ENCODE measurements around the gene BTG4.

DNA sequence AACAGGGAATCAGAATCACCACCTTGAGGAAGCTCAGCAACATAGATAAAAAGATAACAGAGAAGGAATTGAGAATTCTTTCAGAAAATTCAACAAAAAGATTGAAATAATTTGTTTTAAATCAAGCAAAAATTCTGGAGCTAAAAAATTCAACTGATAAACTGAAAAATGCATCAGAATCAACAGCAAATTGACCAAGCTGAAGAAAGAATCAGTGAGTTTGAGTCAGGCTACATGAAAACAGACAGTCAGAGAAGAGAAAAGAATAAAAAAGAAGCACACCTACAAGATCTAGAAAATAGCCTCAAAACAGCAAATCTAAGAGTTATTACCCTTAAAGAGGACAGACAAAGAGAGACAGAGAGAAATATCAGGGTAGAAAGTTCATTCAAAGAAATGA, 28.8 kb downstream of the BTG4 start:
- TF ChIP-seq, protein P1, sequence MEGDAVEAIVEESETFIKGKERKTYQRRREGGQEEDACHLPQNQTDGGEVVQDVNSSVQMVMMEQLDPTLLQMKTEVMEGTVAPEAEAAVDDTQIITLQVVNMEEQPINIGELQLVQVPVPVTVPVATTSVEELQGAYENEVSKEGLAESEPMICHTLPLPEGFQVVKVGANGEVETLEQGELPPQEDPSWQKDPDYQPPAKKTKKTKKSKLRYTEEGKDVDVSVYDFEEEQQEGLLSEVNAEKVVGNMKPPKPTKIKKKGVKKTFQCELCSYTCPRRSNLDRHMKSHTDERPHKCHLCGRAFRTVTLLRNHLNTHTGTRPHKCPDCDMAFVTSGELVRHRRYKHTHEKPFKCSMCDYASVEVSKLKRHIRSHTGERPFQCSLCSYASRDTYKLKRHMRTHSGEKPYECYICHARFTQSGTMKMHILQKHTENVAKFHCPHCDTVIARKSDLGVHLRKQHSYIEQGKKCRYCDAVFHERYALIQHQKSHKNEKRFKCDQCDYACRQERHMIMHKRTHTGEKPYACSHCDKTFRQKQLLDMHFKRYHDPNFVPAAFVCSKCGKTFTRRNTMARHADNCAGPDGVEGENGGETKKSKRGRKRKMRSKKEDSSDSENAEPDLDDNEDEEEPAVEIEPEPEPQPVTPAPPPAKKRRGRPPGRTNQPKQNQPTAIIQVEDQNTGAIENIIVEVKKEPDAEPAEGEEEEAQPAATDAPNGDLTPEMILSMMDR (IDR thresholded peaks at IDR 0.05; ENCODE audit: extremely low read depth in 1 of 2, insufficient read depth in 1 of 2, low read depth in 1 of 2, low read length in 2 of 2) = no peak
- no peak for TF ChIP-seq EZH2 (IDR thresholded peaks at IDR 0.05; ENCODE audit: borderline replicate concordance, low read depth, low read length, severe bottlenecking)
- TF ChIP-seq POLR2A (IDR thresholded peaks at IDR 0.05; ENCODE audit: low read depth, low read length) = no peak
- TF ChIP-seq POLR2AphosphoS5 (IDR thresholded peaks at IDR 0.05; ENCODE audit: insufficient read depth, low read depth, low read length) = no peak
- TF ChIP-seq, protein P2, sequence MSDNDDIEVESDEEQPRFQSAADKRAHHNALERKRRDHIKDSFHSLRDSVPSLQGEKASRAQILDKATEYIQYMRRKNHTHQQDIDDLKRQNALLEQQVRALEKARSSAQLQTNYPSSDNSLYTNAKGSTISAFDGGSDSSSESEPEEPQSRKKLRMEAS (IDR thresholded peaks at IDR 0.05; ENCODE audit: insufficient read depth, insufficient read length) = no peak
- no peak for TF ChIP-seq FOS (IDR thresholded peaks at IDR 0.05; ENCODE audit: borderline replicate concordance, insufficient read depth, low read length)
- TF ChIP-seq MYC (IDR thresholded peaks at IDR 0.05; ENCODE audit: low read depth, low read length) = no peak
- no peak for TF ChIP-seq JUN (IDR thresholded peaks at IDR 0.05; ENCODE audit: borderline replicate concordance, insufficient read depth, insufficient read length, low read depth)
- no peak for TF ChIP-seq GATA2 (IDR thresholded peaks at IDR 0.05; ENCODE audit: insufficient read depth, insufficient read length, low read depth, low read length)
